Pancreas (tissue), 10 donors: ENCODE measurements around the gene GAS2. TPM values are rescaled to one million over a fixed set of nuclear protein-coding genes. Genes with fewer than 3 reads are reported as not detected.

ENCODE experiments used
- ATAC-seq, 4 donors: fragments of 200-7000 bp; cut with Tn5 transposase; one replicate each; pipeline versions ENCODE4 v1.8.0 to v1.9.1; 2020; ENCODE audit warnings: mild to moderate bottlenecking in 4 of 4, moderate library complexity in 4 of 4
- DNase-seq, 6 donors: peaks; one replicate each; pipeline ENCODE4 v3.0.0-alpha.2; 2020
- FAIRE-seq: peaks from 2 replicates; lab custom pipeline; 2012; peaks lifted over from hg19 to GRCh38; lab: Jason Lieb, UNC
- H3K27ac ChIP-seq, 4 donors: fragments of 200-600 bp; sonication (generic); 1 replicate in 3 of 4; 2 replicates in 1 of 4; pipeline versions ENCODE4 v1.5.0 to v1.8.0; 2020
- H3K27me3 ChIP-seq, 4 donors: fragments of 200-600 bp; one replicate each; pipeline ENCODE4 v1.8.0; 2021
- H3K36me3 ChIP-seq, 3 donors: fragments of 200-600 bp; sonication (generic) in 1 of 3; one replicate each; pipeline versions ENCODE4 v1.5.0 to v1.8.0; 2020 to 2021
- H3K4me1 ChIP-seq, 3 donors: fragments of 200-600 bp; one replicate each; pipeline ENCODE4 v1.8.0; 2021
- H3K4me3 ChIP-seq, 4 donors: fragments of 200-600 bp; sonication (generic) in 2 of 4; one replicate each; pipeline versions ENCODE4 v1.5.0 to v1.8.0; 2020 to 2021
- H3K9me3 ChIP-seq, 4 donors: fragments of 200-600 bp; one replicate each; pipeline ENCODE4 v1.8.0; 2021
- WGBS, 2 donors: extraction: QIAGEN DNeasy Blood & Tissue Kit; methylation state at CpG; one replicate each; pipeline ENCODE4 v1.1.7; 2013; 5-methylcytosine and 5-hydroxymethylcytosine counted together
- intact Hi-C, 3 donors: fragments of 100-400 bp; cut with DNase I; formaldehyde crosslinking; loops; one replicate each; pipeline versions ENCODE4 v1.11.1 to v1.14.2; 2022
- polyA plus RNA-seq, 2 donors: library from polyadenylated mRNA; stranded (reverse); fragments of 200-250 nt; gene quantifications; one replicate each; pipeline ENCODE4 v1.2.3, GENCODE V29; 2013
- total RNA-seq, 6 donors: library from RNA; stranded (reverse); fragmentation: NEBNext Ultra II Directional in 4 of 6; extraction: Animal tissue kit (Norgen Biotek cat#: 25700) in 4 of 6; gene quantifications; one replicate each; pipeline versions ENCODE4 v1.2.1 to v1.2.4, GENCODE V29; 2021 to 2023
- TF ChIP-seq, protein P1 (sequence below), 4 donors: fragments of 200-600 bp; sonication (generic) in 3 of 4; IDR thresholded peaks; one replicate each; pipeline versions ENCODE4 v1.5.0 to v1.8.0; 2021; ENCODE audit warnings: antibody characterized with exemption in 4 of 4
- donor health status: healthy with polysubstance abuse.
- donor health status: DM: no; HTN: no; CAD: no; lungs with moderate emphysema.
- donor health status: DM: no; HTN: no; CAD: no.
- donor health status: control.
- donor health status: control.
- donor health status: Bipolar disorder and iron deficiency.
- donor health status: DM: yes; HTN: yes; CAD: no.
- donor health status: DM: no; HTN: no; CAD: no.
- donor health status: DM: no; HTN: no; CAD: no.
- donor health status: DM: yes; HTN: yes; CAD: no.

GAS2 gene
- total RNA-seq (10 to 100 TPM in 5 of 6 donors, 1 to 10 TPM in 1; 7.7 to 13.4 (median 11.7) TPM), polyA plus RNA-seq (1 to 10 TPM; 4.1 to 6.3 TPM)

DNA sequence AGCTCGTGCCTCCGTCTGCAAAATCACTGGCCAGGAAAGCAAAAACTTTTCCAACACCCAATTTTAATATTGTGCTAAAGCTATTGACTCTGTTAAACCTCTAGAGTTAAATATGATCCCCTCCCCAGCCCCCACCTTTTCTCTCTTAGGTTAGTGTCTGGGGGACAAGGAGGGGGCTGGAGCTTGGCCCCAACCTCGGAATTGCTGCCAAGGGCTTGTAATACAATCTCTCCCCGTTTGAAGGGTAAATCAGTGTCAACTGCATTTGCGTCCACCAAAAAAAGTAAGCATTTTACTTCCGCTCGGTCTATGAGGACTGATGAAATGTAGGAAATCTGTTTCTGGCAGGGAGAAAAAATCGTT lies at the start of gene GAS2:
TSS of gene GAS2 (plus strand) at position 287 of the 363 bp plus-strand sequence. CDS start 8,259 bp downstream, outside the sequence.
- no peak for FAIRE-seq
- intact Hi-C loops: loop anchor here in 1 of 3 donors (10.0 kb wide), 1 partner anchor 58 kb away; no protein-coding TSS in a partner anchor
- Histone ChIP-seq H3K4me3 (peak within 1 kb of the TSS; percentile 34 to 60 (median 55)), H3K36me3 (no peaks in the 10 kb centered on the region), H3K27me3 (no peaks in the 10 kb centered on the region), H3K27ac (peak within 1 kb of the TSS; percentile 75 to 89 (median 82)), H3K9me3 (no peaks in the 10 kb centered on the region), H3K4me1 (peaks cover 0 to 9% (median 4%) of the 10 kb centered on the region in 3 donors)
- TF ChIP-seq, protein P1, sequence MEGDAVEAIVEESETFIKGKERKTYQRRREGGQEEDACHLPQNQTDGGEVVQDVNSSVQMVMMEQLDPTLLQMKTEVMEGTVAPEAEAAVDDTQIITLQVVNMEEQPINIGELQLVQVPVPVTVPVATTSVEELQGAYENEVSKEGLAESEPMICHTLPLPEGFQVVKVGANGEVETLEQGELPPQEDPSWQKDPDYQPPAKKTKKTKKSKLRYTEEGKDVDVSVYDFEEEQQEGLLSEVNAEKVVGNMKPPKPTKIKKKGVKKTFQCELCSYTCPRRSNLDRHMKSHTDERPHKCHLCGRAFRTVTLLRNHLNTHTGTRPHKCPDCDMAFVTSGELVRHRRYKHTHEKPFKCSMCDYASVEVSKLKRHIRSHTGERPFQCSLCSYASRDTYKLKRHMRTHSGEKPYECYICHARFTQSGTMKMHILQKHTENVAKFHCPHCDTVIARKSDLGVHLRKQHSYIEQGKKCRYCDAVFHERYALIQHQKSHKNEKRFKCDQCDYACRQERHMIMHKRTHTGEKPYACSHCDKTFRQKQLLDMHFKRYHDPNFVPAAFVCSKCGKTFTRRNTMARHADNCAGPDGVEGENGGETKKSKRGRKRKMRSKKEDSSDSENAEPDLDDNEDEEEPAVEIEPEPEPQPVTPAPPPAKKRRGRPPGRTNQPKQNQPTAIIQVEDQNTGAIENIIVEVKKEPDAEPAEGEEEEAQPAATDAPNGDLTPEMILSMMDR (IDR thresholded peaks at IDR 0.05): no peak
- DNase-seq: peak in 2 of 6 donors; percentile 9 to 37
- whole genome bisulfite sequencing, 2 donors: 1 to 2% methylated on average over 8 of the region's 8 CpGs
- peak in 3 of 4 donors; percentile 32 to 46 (median 34) for ATAC-seq

DNA sequence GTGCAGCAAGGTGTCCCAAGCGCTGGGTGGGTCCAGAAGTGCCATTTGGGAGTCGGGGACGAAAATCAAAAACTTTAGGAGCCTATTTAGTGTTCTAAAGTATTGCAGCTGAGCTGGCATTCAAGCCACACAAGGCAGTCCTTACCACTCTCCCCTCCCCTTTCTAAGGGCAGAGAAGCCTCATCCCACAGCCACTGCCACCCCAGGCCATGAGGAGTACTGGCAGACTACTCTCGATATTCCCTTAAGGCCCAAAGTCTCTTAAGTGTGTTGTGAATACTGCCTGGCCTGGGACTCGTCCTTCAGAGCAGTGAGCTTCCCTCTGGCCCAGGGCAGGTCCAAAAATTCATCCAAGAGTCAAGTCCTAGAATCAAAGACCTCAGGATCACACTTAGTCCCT lies 48.5 kb upstream of the GAS2 start:
- H3K4me3 ChIP-seq: no peak overlapping the region
- ATAC-seq (no peak), DNase-seq (no peak), FAIRE-seq (no peak)
- 92 to 98% methylated on average over 5 of the region's 5 CpGs for WGBS, 2 donors
- H3K36me3 ChIP-seq: no peaks in the 10 kb centered on the region
- no peak overlapping the region for H3K27ac ChIP-seq
- intact Hi-C loops: no loop called here
- H3K4me1 ChIP-seq: peaks cover 2 to 12% (median 4%) of the 10 kb centered on the region in 3 donors
- TF ChIP-seq, protein P1 (IDR thresholded peaks at IDR 0.05): no peak
- no peaks in the 10 kb centered on the region for H3K9me3 ChIP-seq
- H3K27me3 ChIP-seq: no peaks in the 10 kb centered on the region

DNA sequence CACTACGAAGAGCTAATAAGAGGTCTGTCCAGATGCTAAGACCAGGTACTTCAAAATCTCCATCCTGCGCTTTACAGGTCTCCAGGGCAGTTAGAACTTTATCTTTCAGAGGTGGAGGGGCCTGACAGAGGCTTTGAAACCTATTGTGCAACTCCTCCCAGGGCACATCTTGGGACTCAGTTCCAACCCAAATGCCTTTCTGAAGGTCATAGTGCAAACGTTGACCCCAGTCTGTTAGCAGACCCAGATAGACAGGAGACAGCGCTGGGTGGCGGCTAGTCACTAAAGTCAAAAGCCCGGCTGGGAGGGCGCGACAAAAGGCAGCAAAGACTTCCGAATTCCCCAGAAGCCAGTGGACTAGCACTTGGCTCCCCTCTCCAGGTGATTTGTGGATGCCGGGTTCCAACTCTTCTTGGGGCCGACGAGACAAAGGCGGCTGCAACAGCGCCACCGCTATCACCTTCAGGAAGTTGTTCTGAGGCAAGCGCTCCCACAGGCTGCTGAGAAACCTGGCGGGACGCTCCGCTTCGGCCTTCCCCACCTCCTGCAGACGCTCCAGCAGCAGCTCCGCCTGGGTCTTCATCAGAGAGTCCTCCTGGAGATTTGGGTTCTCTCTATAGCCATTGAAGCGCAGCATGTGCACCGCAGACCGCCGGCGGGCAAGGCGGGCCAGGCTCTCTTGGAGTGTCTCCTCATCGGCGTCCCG lies 41.5 kb upstream of the GAS2 start:
- peak overlapping the region; percentile 43 to 85 (median 65) for H3K4me3 ChIP-seq
- DNase-seq (peak; percentile 72 to 84 (median 75)), ATAC-seq (peak; percentile 77 to 88 (median 84)), FAIRE-seq (no peak)
- WGBS, 2 donors: 1% methylated on average over 31 of the region's 31 CpGs
- H3K4me1 ChIP-seq: peaks cover 9 to 31% (median 25%) of the 10 kb centered on the region in 3 donors
- intact Hi-C loops: no loop called here
- peak overlapping the region; percentile 88 to 98 (median 95) for H3K27ac ChIP-seq
- no peaks in the 10 kb centered on the region for H3K36me3 ChIP-seq
- H3K27me3 ChIP-seq: no peaks in the 10 kb centered on the region
- TF ChIP-seq, protein P1 (IDR thresholded peaks at IDR 0.05): peak in 1 of 4 donors; percentile 16
- H3K9me3 ChIP-seq: no peaks in the 10 kb centered on the region

DNA sequence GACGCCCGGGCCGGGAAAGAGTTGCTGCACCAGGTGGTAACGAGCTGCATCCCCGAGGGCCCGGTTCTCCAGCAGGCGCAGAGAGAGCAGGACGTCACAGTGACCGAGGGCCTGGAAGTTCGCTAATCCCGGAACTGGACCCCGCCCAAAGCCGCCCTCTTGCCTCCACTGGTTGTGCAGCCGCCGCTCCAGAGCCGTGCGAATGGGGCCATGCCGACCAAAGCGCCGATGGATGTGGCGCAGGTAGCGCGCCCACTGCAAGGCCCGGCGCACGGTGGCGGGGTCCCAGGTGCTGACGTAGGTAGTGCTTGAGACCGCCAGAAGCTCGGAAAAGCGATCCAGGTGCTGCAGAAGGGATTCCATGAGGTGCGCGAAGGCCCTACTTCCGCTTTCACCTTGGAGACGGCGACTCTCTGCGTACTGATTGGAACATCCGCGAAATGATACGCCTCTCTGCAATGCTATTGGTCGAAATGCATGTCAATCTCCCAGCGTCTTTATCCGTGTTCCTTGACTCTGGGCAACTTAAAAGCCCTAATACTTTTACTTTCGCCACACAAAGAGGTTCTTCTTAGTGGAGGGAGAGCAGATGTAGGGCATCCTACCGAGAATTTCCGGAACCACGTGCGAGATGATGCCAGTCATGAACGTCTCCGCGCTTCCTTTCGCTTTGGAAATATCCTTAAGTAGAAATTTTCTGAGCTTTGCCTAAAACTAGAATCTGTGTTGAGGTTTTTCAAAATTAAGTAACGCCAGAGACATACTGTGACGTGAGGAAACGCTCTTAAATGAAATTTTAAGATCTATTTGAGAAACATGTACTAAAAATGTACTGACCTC lies 40.7 kb upstream of the GAS2 start, which contains the start of gene FANCF:
TSS of gene FANCF (minus strand) at position 376 of the 840 bp plus-strand sequence. CDS start at position 363, 13 bp downstream.
- Histone ChIP-seq H3K27ac (peak within 1 kb of the TSS; percentile 88 to 98 (median 95)), H3K4me1 (peaks cover 9 to 31% (median 25%) of the 10 kb centered on the region in 3 donors), H3K36me3 (no peaks in the 10 kb centered on the region), H3K27me3 (no peaks in the 10 kb centered on the region), H3K4me3 (peak within 1 kb of the TSS; percentile 43 to 85 (median 65)), H3K9me3 (no peaks in the 10 kb centered on the region)
- WGBS, 2 donors: 0 to 1% methylated on average over 54 to 55 of the region's 55 CpGs
- TF ChIP-seq, protein P1 (IDR thresholded peaks at IDR 0.05): no peak
- peak; percentile 61 for FAIRE-seq
- intact Hi-C loops: no loop called here
- peak; percentile 86 to 97 (median 94) for DNase-seq
- ATAC-seq: peak; percentile 95 to 99 (median 97)
